SIG-M5 treated with dmso at 0.1 percent for 504 hours (cell line): ENCODE measurements around the gene APOBEC3C.
"Not testable (repeated sequence)": the region's sequence is repeated elsewhere in the genome, so short reads cannot be mapped to it uniquely, and the experiment has no call there.

ENCODE experiments used
- DNase-seq: peaks from one replicate; lab custom pipeline; 2025; ENCODE audit not compliant: unreplicated experiment; lab: John Stamatoyannopoulos, UW

Gene APOBEC3C

DNA sequence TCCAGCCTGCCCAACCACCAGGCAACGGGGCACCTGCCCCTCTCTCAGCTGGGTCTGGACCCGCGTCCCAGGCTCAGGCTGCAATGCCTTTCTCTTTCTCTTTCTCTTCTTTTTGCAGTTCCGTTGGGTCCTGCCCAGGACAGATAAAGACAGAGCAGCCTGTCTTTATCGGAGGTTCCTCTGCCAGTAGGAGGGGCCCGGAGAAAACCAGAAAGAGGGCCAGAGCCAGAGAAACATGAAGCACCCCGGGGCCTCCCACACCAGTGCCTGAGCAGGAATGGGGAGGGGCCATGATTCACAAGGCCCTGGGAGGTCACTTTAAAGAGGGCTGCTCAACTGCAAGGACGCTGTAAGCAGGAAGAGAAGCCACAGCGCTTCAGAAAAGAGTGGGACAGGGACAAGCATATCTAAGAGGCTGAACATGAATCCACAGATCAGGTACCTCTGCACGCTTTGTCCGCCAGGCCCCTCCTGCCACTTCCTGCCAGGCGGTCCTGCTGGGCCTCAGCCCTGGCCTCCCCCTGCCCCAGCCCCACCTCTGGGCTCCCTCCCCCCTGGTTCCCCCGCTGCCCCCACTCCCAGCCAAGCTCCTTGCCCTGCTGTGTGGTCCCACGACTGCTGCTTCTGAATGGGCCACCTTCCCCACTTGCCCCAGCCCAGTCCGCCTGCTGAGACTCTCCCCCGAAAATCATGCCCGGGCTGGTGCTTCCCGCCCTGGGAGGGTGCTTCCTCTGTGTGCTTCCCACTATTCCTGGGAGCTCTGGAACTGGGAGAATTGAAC is at the start of gene APOBEC3C:
TSS of gene APOBEC3C (plus strand) at position 316 of the 781 bp plus-strand sequence. CDS start at position 422, 106 bp downstream.
- DNase-seq: peak; percentile 78

DNA sequence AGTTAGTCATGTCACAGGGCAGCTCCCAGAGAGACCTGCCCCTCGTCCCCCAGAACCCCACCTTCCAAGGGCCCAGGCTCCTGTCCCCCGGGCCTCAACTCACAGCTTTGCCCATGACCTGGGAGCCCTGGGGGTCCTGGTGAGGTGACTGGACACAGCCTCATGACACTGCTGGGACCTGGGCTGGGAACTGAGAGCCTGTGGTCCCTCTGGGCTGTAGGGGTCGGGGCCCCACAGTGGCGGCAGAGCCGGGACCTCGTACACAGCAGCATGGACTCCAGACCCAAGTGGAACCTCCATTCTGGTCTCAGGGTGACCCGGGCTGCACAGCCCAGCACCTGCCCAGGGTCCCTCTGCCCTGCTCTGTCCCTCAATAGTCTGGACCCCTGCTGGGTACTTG is 49.8 kb upstream of the APOBEC3C start:
- no peak for DNase-seq

DNA sequence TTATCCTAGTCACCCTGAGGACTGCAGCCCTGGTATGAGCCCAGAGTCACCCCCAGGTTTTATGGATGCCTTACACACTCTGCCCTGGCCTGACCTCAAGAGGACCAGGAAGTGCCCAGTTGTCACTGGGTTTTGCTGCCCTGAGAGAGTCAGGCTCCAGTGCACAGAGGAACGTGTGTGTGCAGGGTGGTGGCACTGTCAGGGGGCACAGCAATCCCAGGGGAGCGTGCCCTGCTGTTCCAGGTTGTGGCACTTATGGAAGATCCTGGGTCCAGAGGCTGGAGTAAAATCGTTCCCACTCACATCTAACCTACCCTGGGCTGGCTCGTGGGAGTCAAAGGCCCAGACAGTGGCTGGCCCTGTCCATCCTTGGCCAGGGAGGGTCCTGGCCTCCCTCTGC is 49.1 kb upstream of the APOBEC3C start:
- no peak for DNase-seq

DNA sequence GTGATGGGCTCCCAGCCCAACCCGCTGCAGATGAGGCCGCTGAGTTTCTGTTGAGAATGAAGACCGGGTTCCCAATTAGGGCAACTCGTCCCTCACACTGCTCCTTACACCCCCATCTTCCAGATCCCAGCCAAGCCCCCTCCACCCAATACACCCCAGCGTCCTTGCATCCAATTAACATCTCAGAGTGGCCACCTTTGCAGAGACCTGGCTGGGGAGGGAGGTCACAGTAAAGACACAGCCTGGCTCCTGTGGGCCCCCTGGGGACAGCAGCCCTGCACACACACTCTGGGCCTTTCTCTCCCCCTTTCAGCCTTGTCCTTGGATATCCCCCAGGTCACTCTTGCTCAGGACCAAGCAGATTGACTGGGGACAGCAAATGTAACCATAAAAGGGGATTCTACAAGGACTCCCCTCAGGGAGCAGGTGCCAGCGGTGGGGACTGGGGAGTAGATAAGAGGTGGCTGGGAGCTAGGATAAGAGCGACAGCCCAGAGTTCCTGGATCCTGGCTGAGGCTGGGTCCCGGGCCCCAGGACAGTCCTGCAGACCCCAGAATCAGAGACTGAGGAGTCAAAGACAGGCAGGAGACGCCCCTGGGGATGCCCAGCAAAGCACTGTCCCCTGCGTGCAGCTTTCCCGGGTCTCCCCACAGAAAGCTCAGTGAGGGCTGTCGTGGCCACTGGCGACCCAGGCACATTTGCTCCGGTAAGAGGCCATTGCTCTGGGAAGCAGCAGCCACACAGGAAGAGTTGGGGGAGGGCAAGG is 48.3 kb upstream of the APOBEC3C start:
- no peak for DNase-seq

DNA sequence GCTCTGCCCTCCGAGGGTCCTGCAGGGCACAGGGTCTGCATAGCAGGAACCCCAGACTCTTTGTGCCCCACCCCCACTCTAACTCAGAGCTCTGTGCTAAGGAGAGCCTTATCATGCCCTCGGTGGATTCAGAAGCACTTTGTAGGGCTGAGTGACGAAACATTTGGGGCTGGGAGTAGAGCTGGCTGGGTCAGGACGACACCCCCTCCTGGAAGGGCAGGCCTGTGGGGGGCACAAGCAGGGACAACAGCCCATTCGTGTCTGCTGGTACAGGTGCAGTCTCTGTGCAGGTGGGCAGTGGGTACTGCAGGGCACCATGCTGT is 47.7 kb upstream of the APOBEC3C start:
- DNase-seq: no peak

DNA sequence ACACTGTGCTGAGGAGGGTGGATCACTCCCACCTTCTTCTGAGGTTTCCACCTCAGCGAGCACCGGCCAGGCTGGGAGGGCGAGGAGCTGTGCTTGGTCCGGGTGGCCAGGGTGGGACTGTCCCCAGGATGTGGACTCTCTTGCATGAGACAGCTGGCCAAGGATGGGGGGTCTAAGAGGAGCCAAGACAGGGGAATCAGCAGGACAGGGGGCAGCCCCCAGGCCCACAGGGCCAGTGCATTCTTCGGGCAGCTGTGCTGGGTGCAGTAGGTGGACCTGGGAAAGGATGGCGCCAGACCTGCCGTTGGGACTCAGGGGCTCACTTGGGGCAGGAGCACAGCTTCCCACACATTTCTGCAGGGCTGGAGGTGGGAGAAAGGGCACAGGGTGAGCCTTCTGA is 47.1 kb upstream of the APOBEC3C start:
- no peak for DNase-seq

DNA sequence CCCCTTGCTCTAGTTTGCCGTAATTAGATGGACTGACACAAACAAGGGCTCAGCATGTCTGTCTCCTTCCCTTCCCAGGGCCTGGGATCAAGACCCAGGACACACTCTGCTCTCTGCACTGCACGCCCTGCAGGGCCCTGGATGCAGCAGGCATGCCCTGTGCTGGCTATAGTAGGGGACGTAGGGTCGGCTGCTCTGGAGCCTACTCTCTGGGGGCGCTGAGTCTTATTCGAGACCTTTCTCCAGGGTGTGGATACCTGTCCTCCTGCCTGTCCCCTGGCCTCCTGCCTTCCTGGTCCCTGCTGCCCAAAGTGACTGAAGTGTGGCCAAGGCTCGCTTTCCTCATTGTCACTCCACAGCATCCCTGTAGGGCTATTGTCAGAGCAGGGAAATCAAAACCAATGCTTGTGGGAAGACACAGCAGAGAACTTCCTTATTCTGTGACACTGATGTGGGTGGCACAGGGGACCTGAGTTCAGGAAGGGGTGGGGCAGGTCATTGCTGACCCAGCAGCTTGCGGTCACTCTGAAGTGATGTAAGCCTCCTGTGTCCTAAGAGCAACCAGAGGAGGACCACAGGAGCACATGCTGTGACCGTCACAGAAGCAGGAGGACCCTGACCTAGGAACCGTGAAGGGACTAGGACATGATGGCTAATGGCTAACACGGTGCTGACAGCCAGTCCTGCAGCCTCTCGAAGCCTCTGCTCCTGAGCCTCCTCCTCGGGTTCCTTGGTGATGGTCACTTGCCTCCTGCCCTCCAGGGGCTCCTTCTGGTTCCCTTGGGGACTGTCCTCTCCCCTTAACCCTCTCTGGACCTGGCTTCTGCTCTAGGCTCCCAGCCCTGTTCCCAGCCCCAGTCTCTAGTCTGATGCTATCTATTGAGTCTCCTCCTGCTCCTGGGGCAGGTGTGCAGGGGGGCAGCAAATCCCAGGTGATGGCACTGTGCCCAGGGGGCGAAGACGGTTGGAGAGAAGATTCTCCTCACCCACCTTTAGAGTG is 46.3 kb upstream of the APOBEC3C start:
- peak; percentile 55 for DNase-seq

DNA sequence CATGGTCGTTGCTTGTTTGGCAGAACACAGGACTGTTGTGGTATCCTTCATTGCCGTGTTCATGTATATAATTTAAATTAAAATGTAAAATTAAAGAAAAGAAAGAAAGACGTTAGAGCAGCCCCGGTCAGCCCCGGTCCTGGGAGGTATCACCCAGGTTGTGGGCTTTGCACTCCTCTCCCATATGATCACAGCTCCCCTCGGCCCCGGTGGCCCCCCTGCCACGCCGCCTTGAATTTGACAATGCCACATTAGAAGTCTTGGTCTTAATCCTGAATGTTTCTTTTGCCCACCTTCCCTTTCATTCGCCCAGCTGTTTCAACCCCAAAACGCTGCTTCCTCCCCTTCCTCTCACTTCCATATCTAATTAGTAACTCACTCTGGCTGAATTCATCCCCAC is 45.3 kb upstream of the APOBEC3C start:
- DNase-seq: no peak

DNA sequence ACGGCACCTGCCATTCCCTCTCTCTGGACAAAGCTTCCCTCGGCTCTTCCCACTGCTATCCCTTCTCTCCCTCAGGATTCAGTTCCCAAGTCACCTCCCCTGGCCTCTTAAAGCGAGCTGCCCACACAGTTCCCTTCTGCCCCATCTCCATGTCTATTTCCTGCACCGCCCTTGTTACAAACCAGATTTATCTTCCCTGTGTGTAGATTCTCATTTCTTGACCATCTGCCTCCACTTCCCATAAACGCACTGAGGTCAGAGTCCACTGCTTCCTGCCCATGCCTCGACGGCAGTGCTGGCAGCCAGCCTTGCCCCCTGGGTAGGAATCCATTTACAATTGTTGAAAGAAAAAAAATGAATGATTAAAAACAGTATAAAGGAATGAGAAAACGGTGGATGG is 43.5 kb upstream of the APOBEC3C start:
- DNase-seq: no peak

DNA sequence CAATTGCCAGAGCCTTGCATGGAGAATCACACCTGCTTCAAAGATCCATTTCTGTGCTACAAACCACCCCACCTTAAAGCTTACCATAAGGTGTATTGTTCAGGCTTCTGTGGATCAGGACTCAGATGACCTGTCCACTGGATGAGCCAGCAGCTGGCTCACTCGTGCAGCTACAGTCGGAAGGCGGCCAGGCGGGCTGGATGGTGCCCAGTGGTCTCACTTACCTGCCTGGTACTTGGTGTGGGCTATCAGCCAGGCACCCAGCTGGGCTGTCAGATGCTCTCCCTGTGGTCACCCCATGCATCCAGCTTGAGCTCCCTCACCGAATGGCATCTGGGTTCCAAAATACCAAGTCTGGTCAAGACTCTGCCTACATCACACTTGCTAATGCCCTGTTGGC is 42.9 kb upstream of the APOBEC3C start:
- DNase-seq: no peak

DNA sequence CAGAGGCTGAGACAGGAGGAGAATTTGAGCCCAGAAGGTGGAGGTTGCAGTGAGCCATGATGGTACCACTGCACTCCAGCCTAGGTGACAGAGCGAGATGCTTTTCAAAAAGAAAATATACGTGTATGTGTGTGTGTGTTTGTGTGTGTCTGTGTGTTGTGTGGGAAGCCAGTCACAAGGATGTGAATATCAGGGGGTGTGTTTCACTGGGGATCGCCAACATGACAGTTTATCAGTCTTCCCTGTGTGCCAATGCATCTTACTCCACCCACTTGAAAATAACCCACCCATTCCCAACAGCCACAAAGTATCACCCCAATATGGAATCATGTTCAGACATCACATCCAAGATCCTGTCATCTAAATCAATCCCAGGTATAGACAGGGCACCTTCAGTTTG is 42.3 kb upstream of the APOBEC3C start:
- DNase-seq: no peak

DNA sequence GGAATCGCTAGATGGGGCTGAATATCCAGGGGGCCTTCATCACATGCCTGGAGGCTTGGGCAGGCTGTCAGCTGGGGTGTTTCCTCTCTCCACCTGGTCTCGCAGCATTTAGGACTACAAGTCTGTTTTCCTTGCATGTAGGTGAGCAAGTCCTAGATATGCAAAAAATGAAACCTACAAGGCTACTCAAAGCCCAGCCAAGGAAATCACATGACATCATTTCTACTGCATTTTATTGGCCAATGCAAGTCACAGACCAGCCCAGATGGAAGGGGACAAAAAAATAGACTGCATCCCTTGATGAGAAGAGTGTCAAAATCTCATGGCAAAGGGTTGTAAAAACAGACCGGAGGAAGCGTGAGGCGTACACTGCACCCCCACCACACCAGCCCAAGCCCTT is 41.5 kb upstream of the APOBEC3C start:
- no peak for DNase-seq

DNA sequence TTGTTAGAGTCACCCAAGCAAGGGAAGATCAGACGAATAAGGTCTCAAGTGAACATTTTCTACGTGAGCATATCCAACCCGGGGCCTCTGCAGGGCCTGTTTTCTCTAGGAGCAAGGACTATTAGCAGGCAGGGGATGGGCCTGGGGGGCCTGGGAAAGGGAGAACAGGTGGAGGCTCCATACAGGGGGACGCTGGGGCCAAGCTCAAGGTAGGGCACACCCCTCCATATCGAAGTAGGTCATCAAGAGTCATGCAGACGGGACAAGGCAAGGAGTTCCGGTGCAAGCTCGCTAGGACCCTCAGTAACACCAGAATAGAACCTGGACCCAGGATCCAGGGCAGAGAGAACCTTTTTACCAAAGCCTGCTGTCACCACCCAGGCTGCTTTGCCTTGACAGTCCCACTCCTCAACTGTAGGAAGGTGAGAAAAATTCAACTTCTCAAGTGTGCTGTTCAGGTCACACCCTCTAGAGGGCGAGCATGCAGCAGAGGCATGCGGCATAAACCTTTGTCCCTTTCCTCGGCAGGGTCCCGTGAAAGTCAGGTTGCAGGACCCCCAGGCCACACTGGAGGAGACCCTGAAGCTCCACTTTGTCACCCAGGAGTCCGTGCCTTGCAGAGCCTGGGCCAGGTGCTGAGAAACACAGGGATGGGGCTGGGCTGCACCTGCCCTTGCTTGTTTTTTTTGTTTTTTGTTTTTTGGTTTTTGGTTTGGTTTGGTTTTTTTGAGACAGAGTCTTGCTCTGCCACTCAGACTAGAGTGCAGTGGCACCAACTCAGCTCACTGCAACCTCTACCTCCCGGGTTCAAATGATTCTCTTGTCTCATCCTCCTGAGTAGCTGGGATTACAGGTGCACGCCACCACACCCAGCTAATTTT is 40.5 kb upstream of the APOBEC3C start:
- no peak for DNase-seq

DNA sequence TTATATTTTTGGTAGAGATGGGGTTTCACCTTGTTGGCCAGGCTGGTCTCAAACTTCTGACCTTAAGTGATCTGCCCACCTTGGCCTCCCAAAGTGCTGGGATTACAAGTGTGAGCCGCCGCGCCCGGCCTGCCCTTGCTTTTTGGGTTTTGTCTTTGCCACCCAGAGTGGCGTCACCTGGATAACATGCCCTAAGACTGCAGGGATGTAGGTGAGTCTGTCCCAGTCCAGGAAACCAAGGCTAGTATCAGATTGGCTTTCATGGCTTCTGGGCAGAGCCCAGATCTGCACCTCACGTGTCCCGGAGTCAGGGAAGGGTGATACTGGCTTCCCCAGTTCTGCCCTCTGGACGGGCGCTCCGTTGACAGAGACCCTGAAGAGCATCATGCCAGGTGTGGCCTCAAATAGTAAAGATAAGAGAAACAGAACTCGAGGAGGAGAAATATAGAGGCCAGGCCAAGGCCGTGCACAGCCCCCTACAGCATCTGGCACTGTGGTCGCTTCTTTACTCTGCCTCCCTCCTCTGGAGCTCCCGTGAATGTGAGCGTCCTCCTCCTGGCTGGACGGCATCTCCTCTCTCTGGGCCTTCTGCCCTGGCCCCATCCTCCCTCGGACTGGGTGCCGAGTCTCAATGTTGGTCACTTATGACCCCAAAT is 39.8 kb upstream of the APOBEC3C start:
- no peak for DNase-seq

DNA sequence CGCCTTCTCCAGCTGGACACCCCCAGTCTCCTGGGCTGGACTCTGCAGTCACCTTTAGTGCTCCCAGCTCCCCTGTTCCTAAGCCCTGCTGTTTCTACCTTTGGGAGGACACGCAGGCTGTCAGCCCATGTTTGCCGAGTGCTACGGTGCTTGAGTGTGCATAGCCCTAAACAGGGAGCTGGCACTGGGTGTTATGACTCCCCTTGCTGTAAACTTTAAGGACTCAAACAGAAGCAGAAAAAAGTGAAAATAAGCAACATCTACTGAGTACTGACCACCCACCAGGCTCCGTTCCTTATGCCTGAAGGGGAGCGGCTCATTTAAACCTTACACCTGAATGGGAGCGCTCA is 39.3 kb upstream of the APOBEC3C start:
- DNase-seq: no peak

DNA sequence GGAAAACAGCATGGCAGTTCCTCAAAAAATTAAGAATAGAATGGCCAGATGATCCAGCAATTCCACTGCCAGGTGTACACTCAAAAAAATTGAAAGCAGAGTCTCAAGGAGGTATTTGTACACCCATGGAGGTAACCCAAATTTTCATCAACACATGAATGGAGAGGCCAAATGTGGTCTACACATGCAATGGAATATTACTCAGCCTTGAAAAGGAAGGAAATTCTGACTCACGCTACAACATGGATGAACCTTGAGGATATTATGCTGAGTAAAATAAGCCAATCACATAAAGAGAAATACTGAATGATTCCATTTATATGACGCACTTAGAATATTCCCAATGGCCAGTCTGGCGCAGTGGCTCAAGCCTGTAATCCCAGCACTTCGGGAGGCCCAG is 36.8 kb upstream of the APOBEC3C start:
- DNase-seq: not testable (repeated sequence)

DNA sequence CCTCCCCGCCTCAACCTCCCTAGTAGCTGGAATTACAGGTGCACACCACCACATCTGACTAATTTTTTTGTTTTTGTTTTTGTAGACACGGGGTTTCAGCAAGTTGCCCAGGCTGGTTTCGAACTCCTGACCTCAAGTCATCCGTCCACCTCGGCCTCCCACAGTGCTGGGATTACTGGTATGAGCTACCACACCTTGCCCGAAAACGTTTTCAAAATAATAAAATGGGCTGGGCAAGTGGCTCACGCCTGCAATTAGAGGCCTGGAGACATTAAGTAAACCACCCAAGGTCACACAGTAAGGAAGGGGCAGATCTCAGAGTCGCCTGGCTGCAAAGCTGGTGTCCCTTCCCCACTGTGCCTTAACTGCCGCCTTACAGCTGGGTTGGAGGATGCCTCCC is 33.5 kb upstream of the APOBEC3C start:
- DNase-seq: not testable (repeated sequence)

DNA sequence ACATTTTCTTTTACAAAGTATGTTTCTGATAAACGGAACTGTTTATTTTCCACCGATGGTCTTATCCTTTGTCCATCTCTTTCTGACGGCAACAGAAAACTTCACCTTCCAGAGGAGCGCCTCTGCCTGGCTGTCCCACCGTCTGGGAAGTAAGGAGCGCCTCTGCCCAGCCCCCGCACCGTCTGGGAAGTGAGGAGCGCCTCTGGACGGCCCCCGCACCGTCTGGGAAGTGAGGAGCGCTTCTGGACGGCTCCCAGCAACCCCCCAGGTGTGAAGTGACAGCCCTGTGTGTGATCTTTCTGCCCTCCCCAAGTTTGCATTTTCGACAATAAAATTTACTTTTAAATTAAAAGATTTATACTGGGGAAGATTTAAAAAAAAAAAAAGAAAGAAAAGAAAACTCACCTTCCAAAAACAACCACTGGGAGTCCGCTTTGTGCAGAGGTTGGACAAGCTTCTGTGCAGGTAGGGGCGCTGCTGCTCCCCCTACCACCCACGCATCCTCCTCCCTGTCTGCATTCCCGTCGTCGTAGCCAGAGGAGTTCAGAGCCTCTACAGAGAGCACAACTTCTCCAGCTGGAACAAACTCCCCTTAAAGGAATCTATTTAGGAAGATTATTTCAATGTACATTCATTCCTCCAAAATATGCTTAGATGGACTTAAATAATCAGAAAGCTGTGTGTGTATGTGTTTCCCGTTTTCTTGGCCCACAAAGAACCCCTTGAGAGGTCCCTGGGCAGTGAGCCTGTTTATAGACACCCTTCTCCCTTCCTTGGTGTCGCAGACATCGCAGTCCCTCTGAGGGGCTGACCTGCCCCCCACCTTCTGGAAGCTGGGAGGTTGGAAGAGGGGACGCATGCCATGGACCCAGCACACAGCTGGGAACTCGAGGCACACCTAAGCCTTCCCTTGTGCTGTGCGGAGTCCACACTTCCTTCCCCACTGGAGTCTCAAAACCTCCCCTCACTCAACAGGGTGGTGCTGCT is 32.8 kb upstream of the APOBEC3C start:
- DNase-seq: no peak
